CD14-positive monocyte (primary cell): Measurements from ENCODE around the gene LPCAT1. TPM values are rescaled to one million over a fixed set of nuclear protein-coding genes. Genes with fewer than 3 reads are reported as not detected.

Experiments used
- DNase-seq, 3 donors: peaks; one replicate each; pipeline ENCODE4 v3.0.0-alpha.2; 2011 to 2022
- H2AFZ ChIP-seq: 2 replicates; pipeline ENCODE4 v1.6.0; 2012; ENCODE audit warnings: mild to moderate bottlenecking, low read depth, low read length, inconsistent platforms; ENCODE audit not compliant: insufficient read depth, poor library complexity, severe bottlenecking
- H3K27ac ChIP-seq, 2 donors: 1 replicate in 1 of 2; 2 replicates in 1 of 2; pipeline ENCODE4 v1.5.1; 2012 to 2013; ENCODE audit warnings: low read length in 2 of 2, control low read depth in 1 of 2, inconsistent platforms in 1 of 2, low read depth in 1 of 2, mild to moderate bottlenecking in 1 of 2
- H3K27me3 ChIP-seq, 2 donors: one replicate each; pipeline versions ENCODE4 v1.6.0 to v1.6.1; 2011 to 2013; ENCODE audit warnings: low read length in 2 of 2; ENCODE audit not compliant: control insufficient read depth in 2 of 2, insufficient read depth in 2 of 2
- H3K36me3 ChIP-seq, 2 donors: replicated peaks in 1 of 2; 1 replicate in 1 of 2; 2 replicates in 1 of 2; pipeline versions ENCODE4 v1.5.1 to v1.6.1; 2012 to 2013; ENCODE audit warnings: low read length in 2 of 2, control low read depth in 1 of 2, inconsistent platforms in 1 of 2, mild to moderate bottlenecking in 1 of 2; ENCODE audit not compliant: insufficient read depth in 2 of 2, control insufficient read depth in 1 of 2
- H3K4me1 ChIP-seq, 2 donors: 1 replicate in 1 of 2; 2 replicates in 1 of 2; pipeline versions ENCODE4 v1.5.1 to v1.6.1; 2012 to 2013; ENCODE audit warnings: low read length in 2 of 2, control low read depth in 1 of 2, inconsistent platforms in 1 of 2, mild to moderate bottlenecking in 1 of 2, moderate library complexity in 1 of 2; ENCODE audit not compliant: insufficient read depth in 2 of 2, control insufficient read depth in 1 of 2
- H3K4me2 ChIP-seq: replicated peaks from 2 replicates; pipeline ENCODE3; 2012; ENCODE audit warnings: low read length, moderate library complexity, mild to moderate bottlenecking; ENCODE audit not compliant: poor library complexity, severe bottlenecking; ENCODE audit errors: extremely low read depth
- H3K4me3 ChIP-seq, 3 experiments: fragments of 200-600 bp in 1 of 3; sonication (generic) in 1 of 3; replicated peaks in 1 of 3; 1 replicate in 2 of 3; 2 replicates in 1 of 3; pipeline ENCODE4 v1.5.1; 2011 to 2013; ENCODE audit warnings: low read length in 3 of 3, mild to moderate bottlenecking in 3 of 3, control low read depth in 2 of 3, low read depth in 2 of 3, inconsistent platforms in 1 of 3, moderate library complexity in 1 of 3
- H3K79me2 ChIP-seq: 2 replicates; pipeline ENCODE4 v1.6.0; 2012; ENCODE audit warnings: mild to moderate bottlenecking, control low read depth, inconsistent platforms, low read length, moderate library complexity; ENCODE audit not compliant: insufficient read depth
- H3K9ac ChIP-seq: 2 replicates; pipeline ENCODE4 v1.6.0; 2017; ENCODE audit warnings: low read length, mild to moderate bottlenecking; ENCODE audit not compliant: insufficient read depth, poor library complexity, severe bottlenecking
- H3K9me3 ChIP-seq, 2 donors: replicated peaks in 1 of 2; 1 replicate in 1 of 2; 2 replicates in 1 of 2; pipeline versions ENCODE4 v1.5.1 to v1.6.1; 2012 to 2013; ENCODE audit warnings: low read length in 2 of 2, control low read depth in 1 of 2; ENCODE audit not compliant: control insufficient read depth in 1 of 2, insufficient read depth in 1 of 2
- H4K20me1 ChIP-seq: 2 replicates; pipeline ENCODE4 v1.6.0; 2012; ENCODE audit warnings: mild to moderate bottlenecking, low read length, control low read depth, moderate library complexity; ENCODE audit not compliant: insufficient read depth
- H3K27ac Mint-ChIP-seq, 7 donors: one replicate each; pipeline ENCODE4 v1.8.0; 2020; ENCODE audit warnings: mild to moderate bottlenecking in 7 of 7, mixed read lengths in 7 of 7, moderate library complexity in 6 of 7, inconsistent platforms in 2 of 7
- H3K27me3 Mint-ChIP-seq, 3 donors: one replicate each; pipeline ENCODE4 v1.8.0; 2021 to 2022; ENCODE audit warnings: low read depth in 3 of 3, mild to moderate bottlenecking in 3 of 3, mixed read lengths in 3 of 3, moderate library complexity in 3 of 3, inconsistent platforms in 1 of 3
- H3K36me3 Mint-ChIP-seq, 2 donors: one replicate each; pipeline ENCODE4 v1.8.0; 2020; ENCODE audit warnings: mixed read lengths in 2 of 2, inconsistent platforms in 1 of 2, mild to moderate bottlenecking in 1 of 2
- H3K4me1 Mint-ChIP-seq: one replicate; pipeline ENCODE4 v1.8.0; 2020; ENCODE audit warnings: mild to moderate bottlenecking, mixed read lengths
- H3K4me3 Mint-ChIP-seq, 2 donors: one replicate each; pipeline ENCODE4 v1.8.0; 2020; ENCODE audit warnings: mild to moderate bottlenecking in 2 of 2, mixed read lengths in 2 of 2, moderate library complexity in 1 of 2
- H3K9me3 Mint-ChIP-seq, 7 donors: one replicate each; pipeline ENCODE4 v1.8.0; 2020 to 2022; ENCODE audit warnings: mixed read lengths in 7 of 7, mild to moderate bottlenecking in 6 of 7, moderate library complexity in 6 of 7, inconsistent platforms in 2 of 7
- WGBS: methylation state at CpG from one replicate; pipeline ENCODE4 v1.1.5; 2013; ENCODE audit warnings: missing lambda C conversion rate; ENCODE audit not compliant: insufficient coverage; 5-methylcytosine and 5-hydroxymethylcytosine counted together
- intact Hi-C, 2 donors: fragments of 100-400 bp; cut with micrococcal nuclease; formaldehyde crosslinking; loops; one replicate each; pipeline versions ENCODE4 v1.15.0 to v1.15.1; 2023
- polyA plus RNA-seq, 3 donors: library from polyadenylated mRNA; depleted of rRNA in 1 of 3; unstranded in 2 of 3; stranded (reverse) in 1 of 3; fragments of 300-500 nt in 2 of 3; fragments of >200 nt in 1 of 3; fragmentation: Illumina TruSeq in 2 of 3; gene quantifications; 1 replicate in 2 of 3; 2 replicates in 1 of 3; pipeline ENCODE4 v1.2.3, GENCODE V29; 2012 to 2021
- TF ChIP-seq, protein P1 (sequence below): fragments of 200-600 bp; IDR thresholded peaks from one replicate; pipeline ENCODE4 v1.8.0; 2022; ENCODE audit warnings: antibody characterized with exemption, mild to moderate bottlenecking

Gene LPCAT1
- polyA plus RNA-seq, 3 donors, result 34.1 to 53.9 (median 34.8) TPM

DNA sequence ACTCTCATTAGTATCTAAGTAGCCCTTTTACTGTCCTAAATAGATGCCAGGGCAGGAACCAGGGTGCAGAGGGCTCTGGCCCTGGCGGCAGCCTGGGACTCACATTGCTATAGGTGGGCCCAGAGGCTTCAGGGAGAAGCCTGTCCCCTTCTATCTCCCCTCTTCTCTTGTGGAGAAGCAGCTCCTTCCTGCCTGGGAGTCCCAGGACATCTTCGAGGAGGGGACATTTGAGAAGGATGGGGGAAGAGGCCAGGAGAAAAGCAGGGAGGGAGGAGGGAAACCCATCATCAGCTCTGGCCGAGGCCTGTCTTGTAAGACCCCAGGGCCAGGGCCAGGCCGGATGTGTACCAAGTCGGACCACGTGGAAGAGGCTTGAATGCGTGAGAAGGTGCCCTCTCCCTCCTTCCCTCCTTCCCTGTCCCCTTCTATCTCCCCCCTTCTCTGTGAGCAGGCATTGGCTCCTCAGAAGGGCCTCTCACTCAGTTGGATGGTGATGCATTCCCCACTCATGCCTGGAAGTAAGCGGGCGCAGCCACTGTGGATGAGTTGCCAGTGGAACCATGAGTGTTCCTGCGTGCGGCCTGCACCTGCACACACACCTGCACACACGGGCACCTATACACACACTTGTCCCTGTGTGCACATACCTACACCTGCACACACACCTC lies 20.7 kb upstream of the LPCAT1 start:
- no peaks in the 10 kb centered on the region for H3K36me3 ChIP-seq
- TF ChIP-seq, protein P1, sequence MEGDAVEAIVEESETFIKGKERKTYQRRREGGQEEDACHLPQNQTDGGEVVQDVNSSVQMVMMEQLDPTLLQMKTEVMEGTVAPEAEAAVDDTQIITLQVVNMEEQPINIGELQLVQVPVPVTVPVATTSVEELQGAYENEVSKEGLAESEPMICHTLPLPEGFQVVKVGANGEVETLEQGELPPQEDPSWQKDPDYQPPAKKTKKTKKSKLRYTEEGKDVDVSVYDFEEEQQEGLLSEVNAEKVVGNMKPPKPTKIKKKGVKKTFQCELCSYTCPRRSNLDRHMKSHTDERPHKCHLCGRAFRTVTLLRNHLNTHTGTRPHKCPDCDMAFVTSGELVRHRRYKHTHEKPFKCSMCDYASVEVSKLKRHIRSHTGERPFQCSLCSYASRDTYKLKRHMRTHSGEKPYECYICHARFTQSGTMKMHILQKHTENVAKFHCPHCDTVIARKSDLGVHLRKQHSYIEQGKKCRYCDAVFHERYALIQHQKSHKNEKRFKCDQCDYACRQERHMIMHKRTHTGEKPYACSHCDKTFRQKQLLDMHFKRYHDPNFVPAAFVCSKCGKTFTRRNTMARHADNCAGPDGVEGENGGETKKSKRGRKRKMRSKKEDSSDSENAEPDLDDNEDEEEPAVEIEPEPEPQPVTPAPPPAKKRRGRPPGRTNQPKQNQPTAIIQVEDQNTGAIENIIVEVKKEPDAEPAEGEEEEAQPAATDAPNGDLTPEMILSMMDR, result no peak
- peaks cover 4 to 14% of the 10 kb centered on the region in 2 donors for H3K4me1 ChIP-seq
- no peak overlapping the region for H2AFZ ChIP-seq
- no peak overlapping the region for H3K4me3 ChIP-seq
- H3K27ac ChIP-seq, result no peak overlapping the region
- H3K9ac ChIP-seq, result no peak overlapping the region
- no peaks in the 10 kb centered on the region for H3K36me3 Mint-ChIP-seq
- intact Hi-C loops, result no loop called here
- no peaks in the 10 kb centered on the region for H3K79me2 ChIP-seq
- H3K27me3 Mint-ChIP-seq, result peaks cover 3 to 25% (median 17%) of the 10 kb centered on the region in 3 donors
- no peak for DNase-seq
- H3K4me2 ChIP-seq, result no peak overlapping the region
- H3K9me3 Mint-ChIP-seq, result peaks cover 0 to 3% (median 0%) of the 10 kb centered on the region in 7 donors
- H3K9me3 ChIP-seq, result no peaks in the 10 kb centered on the region
- H3K27me3 ChIP-seq, result no peaks in the 10 kb centered on the region
- H3K4me3 Mint-ChIP-seq, result no peak overlapping the region
- H3K27ac Mint-ChIP-seq, result peak overlapping the region in 2 of 7 donors; percentile 12 to 18
- WGBS, result over 99% methylated on average over 10 of the region's 12 CpGs
- H4K20me1 ChIP-seq, result no peaks in the 10 kb centered on the region
- H3K4me1 Mint-ChIP-seq, result peaks cover 21% of the 10 kb centered on the region

DNA sequence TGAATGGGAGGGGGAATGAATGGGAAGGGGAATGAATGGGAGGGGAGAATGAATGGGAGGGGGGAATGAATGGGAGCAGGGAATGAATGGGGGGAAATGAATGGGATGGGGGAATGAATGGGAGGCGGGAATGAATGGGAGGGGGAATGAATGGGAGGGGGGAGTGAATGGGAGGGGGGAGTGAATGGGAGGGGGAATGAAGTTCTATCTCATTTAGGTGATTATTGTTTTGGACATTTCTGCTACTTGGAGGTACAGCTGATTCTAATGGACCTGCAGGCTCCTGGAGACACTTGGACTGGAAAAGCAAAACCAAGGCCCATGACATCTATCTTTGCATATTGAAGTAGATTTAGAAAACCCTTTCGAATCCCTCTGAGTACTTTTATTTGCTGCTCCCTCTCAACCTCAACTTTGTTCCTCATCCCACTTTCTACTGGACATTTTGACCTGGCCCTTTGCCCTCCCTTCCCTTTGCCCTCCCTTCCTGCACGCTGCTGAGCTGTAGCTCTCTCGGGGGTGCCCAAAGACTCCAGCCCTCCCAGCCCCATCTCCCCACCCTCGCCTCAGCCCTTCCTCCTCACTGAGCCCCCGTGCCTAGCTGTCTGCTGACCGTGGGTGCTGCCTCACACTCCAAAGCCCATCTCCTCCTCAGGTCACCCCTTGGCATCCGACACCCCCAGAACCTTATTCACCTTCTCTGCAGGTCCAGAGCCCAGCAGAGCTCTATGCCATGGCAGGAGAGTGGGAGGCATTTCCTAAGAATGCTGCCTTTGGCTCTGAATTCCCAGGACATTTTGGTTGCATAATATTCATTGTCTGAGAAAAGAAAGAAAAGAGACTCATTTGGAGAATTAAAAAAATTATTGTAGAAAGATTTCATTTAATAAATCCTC lies 19.9 kb upstream of the LPCAT1 start:
- Mint-ChIP-seq H3K36me3 (no peaks in the 10 kb centered on the region), H3K4me3 (no peak overlapping the region), H3K27me3 (peaks cover 3 to 21% (median 16%) of the 10 kb centered on the region in 3 donors), H3K27ac (peak overlapping the region in 2 of 7 donors; percentile 60 to 73), H3K9me3 (peaks cover 0 to 3% (median 0%) of the 10 kb centered on the region in 7 donors), H3K4me1 (peaks cover 21% of the 10 kb centered on the region)
- Histone ChIP-seq H4K20me1 (no peaks in the 10 kb centered on the region), H3K4me1 (peaks cover 4 to 14% of the 10 kb centered on the region in 2 donors), H3K36me3 (no peaks in the 10 kb centered on the region), H3K79me2 (no peaks in the 10 kb centered on the region), H3K27ac (no peak overlapping the region), H3K27me3 (no peaks in the 10 kb centered on the region), H3K9me3 (no peaks in the 10 kb centered on the region), H2AFZ (no peak overlapping the region), H3K9ac (no peak overlapping the region), H3K4me2 (no peak overlapping the region), H3K4me3 (no peak overlapping the region)
- no peak for DNase-seq
- TF ChIP-seq, protein P1, result no peak
- intact Hi-C loops, result no loop called here
- WGBS, result 96% methylated on average over 6 of the region's 8 CpGs
